ENCODE measurements around the gene TPST1.
"Not testable (repeated sequence)": the region's sequence is repeated elsewhere in the genome, so short reads cannot be mapped to it uniquely, and the experiment has no call there.

Gene TPST1

DNA sequence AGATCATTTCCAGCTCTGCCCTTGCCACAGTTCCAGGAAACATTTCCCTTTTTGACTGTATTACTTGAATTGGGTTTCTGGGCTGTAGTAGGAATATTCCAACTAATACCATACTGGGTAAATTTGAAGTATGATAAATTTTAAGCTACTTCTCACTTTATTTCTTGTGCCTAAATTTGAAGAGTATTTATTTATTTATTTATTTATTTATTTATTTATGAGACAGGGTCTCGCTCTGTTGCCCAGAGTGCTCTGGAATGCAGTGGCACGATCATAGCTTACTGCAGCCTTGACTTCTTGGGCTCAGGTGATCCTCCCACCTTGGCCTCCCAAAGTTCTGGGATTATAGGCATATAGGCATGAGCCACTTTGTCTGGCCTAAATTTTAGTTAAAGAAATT, 105.5 kb downstream of the TPST1 start:
- no peaks in the 10 kb centered on the region for H3K4me1 Mint-ChIP-seq
- H3K27me3 Mint-ChIP-seq, result no peaks in the 10 kb centered on the region
- no peaks in the 10 kb centered on the region for H3K9me3 Mint-ChIP-seq
- peaks cover 10% of the 10 kb centered on the region for H3K36me3 Mint-ChIP-seq
- no peak overlapping the region for H3K4me3 Mint-ChIP-seq
- no peak overlapping the region for H3K27ac Mint-ChIP-seq
- no peak for ATAC-seq

DNA sequence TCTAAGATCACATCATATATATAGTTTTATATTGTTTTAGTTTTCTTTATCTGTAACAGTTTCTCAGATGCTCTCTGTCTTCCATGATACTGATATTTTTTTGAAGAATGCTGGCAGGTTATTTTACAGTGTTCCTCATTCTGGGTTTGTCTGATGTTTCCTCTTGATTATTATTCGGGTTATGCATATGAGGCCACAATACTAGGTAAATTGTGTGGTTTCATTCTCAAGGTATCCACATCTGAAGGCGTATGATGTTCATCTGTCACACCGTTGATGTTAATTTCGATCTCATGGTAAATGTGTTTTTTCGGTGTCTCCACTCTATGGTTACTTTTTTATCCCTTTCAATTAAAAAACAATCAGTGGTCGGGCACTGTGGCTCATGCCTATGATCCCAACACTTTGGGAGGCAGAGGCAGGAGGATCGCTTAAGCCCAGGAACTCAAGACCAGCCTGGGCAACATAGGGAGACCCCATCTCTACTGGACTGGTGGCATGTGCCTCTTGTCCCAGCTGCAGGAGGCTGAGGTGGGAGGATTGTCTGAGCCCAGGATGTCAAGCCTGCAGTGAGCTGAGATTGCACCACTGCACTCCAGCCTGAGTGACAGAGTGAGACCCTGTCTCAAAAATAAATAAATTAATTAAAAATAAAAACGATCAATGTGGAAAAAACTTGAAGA, 108.9 kb downstream of the TPST1 start:
- Mint-ChIP-seq H3K27ac (no peak overlapping the region), H3K9me3 (peaks cover under 1% of the 10 kb centered on the region), H3K36me3 (peaks cover 5% of the 10 kb centered on the region), H3K4me3 (no peak overlapping the region), H3K4me1 (no peaks in the 10 kb centered on the region), H3K27me3 (no peaks in the 10 kb centered on the region)
- ATAC-seq, result no peak

GRCh38 chr7:66315192-66315591, 110.1 kb downstream of the TPST1 start:
- H3K27me3 Mint-ChIP-seq, result no peaks in the 10 kb centered on the region
- H3K4me3 Mint-ChIP-seq, result no peak overlapping the region
- H3K27ac Mint-ChIP-seq, result no peak overlapping the region
- peaks cover 5% of the 10 kb centered on the region for H3K9me3 Mint-ChIP-seq
- ATAC-seq, result no peak
- no peaks in the 10 kb centered on the region for H3K4me1 Mint-ChIP-seq
- H3K36me3 Mint-ChIP-seq, result peaks cover 11% of the 10 kb centered on the region

DNA sequence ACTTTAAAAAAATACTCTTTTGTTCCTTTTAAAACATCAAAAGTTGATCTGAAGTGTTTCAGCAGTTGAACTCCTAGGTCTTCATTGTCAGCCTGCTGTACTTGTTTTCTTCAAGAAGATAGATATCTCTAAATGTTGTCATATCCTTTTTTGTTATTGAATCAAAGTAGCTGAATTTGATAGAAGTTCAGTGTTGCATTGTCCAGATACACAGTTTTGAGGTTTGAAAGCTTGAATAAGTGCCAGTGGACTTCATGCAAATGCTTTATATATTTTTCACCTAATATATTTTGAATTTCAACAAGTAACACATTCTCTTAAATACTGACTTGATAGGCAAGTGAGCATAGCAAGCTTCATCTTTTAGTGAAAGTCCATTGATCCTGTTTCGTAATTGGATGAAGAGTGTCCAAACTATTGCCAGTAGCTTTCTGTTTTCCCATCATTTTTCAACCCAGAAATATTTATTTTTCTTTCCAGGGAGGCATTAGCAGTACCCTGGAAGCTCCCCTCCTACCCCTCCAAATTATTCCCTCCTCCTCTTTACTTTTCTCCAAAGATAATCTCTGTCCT, 114.4 kb downstream of the TPST1 start:
- no peaks in the 10 kb centered on the region for H3K27me3 Mint-ChIP-seq
- peaks cover 24% of the 10 kb centered on the region for H3K36me3 Mint-ChIP-seq
- no peak for ATAC-seq
- H3K27ac Mint-ChIP-seq, result no peak overlapping the region
- no peak overlapping the region for H3K4me3 Mint-ChIP-seq
- H3K4me1 Mint-ChIP-seq, result no peaks in the 10 kb centered on the region
- H3K9me3 Mint-ChIP-seq, result peaks cover 16% of the 10 kb centered on the region

- Mint-ChIP-seq H3K4me3 (no peak overlapping the region), H3K4me1 (peaks cover 4% of the 10 kb centered on the region), H3K9me3 (peaks cover 16% of the 10 kb centered on the region), H3K36me3 (peaks cover 19% of the 10 kb centered on the region), H3K27me3 (no peaks in the 10 kb centered on the region), H3K27ac (no peak overlapping the region)
- ATAC-seq, result no peak
Measured at GRCh38 chr7:66321283-66321682, 116.1 kb downstream of the TPST1 start.

DNA sequence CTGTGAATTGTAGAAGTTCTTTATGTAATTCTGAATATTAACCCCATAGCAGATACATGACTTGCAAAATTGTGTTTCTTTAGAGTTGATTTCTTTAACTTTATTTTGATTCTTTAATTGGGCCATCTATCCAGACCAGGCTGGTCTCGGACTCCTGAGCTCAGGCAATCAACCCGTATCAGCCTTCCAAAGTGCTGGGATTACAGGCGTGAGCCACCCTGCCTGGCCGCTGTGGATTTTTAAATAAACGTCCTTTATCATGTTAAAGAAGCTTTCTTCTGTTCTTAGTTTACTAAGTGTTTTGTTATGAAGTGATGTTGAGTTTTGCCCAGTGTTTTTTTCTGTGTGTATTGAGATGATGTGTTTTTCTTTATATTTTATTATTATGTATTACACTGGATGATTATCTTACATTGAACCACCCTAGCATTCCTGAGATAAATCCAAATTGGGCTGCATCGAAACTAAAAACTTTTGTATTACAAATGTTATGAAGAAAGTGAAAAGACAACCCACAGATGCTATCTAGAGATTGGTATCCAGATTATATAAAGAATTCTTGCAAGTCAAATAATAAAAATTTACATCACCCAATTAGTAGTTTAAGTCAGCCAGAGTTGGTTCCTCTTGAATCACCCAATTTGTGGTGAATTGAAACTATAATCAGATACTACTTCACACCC, 118.1 kb downstream of the TPST1 start:
- H3K4me1 Mint-ChIP-seq, result peaks cover 4% of the 10 kb centered on the region

GRCh38 chr7:66324985-66325384, 119.9 kb downstream of the TPST1 start:
- peaks cover 20% of the 10 kb centered on the region for H3K36me3 Mint-ChIP-seq
- H3K4me3 Mint-ChIP-seq, H3K27me3 Mint-ChIP-seq, H3K27ac Mint-ChIP-seq, H3K4me1 Mint-ChIP-seq: not testable (repeated sequence)
- peaks cover 10% of the 10 kb centered on the region for H3K9me3 Mint-ChIP-seq
- ATAC-seq, result peak; percentile 36

More for the DNA sequence above, 118.1 kb downstream of the TPST1 start:
- no peak for ATAC-seq
- Mint-ChIP-seq H3K4me3 (no peak overlapping the region), H3K9me3 (peaks cover 16% of the 10 kb centered on the region), H3K27ac (no peak overlapping the region), H3K27me3 (no peaks in the 10 kb centered on the region), H3K36me3 (peaks cover 19% of the 10 kb centered on the region)

DNA sequence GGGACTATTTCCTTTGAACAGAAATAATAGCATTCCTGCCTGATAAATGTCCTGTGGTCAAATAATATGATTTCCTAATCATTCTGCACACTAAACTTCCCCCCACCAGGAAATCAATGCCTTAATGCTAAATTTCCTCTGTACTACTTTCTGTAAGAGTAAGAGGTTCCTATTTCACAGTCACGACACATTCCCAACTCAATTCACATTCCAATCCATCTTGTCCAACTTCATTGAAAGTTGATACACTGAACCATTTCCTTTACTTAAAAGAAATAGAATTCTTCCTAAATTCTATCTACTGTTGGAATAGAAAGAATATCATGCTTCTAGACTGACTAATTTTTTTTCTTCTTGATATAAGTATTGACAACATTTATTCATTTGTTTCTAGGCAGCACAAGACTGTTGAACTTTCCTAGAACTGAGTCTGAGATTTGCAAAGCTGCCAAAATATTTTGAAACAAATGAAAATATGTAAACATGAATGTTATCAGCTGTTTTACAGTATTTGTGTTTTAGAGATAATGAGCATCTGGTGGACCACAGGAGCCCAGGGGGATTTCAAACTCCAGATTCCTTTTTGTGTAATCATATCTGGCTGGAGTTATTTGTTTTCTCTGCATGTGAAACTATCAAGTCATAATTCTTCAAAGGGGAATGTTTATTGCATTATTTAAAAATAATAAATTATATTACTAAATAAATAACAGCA, 121.5 kb downstream of the TPST1 start:
- ATAC-seq, result no peak
- Mint-ChIP-seq H3K4me3 (no peak overlapping the region), H3K27ac (no peak overlapping the region), H3K36me3 (peaks cover 24% of the 10 kb centered on the region), H3K9me3 (peaks cover 9% of the 10 kb centered on the region), H3K4me1 (peaks cover 4% of the 10 kb centered on the region), H3K27me3 (no peaks in the 10 kb centered on the region)

GRCh38 chr7:66330961-66331360, 125.8 kb downstream of the TPST1 start:
- Mint-ChIP-seq H3K36me3 (peaks cover 14% of the 10 kb centered on the region), H3K27ac (no peak overlapping the region), H3K9me3 (peaks cover 3% of the 10 kb centered on the region), H3K4me1 (no peaks in the 10 kb centered on the region), H3K4me3 (no peak overlapping the region), H3K27me3 (no peaks in the 10 kb centered on the region)
- ATAC-seq, result no peak

GRCh38 chr7:66331883-66332282, 126.7 kb downstream of the TPST1 start:
- no peak for ATAC-seq
- peaks cover 9% of the 10 kb centered on the region for H3K9me3 Mint-ChIP-seq
- H3K4me1 Mint-ChIP-seq, result no peaks in the 10 kb centered on the region
- H3K4me3 Mint-ChIP-seq, result no peak overlapping the region
- no peaks in the 10 kb centered on the region for H3K27me3 Mint-ChIP-seq
- no peak overlapping the region for H3K27ac Mint-ChIP-seq
- H3K36me3 Mint-ChIP-seq, result peaks cover 22% of the 10 kb centered on the region

- peaks cover 15% of the 10 kb centered on the region for H3K9me3 Mint-ChIP-seq
- ATAC-seq, result no peak
- H3K4me3 Mint-ChIP-seq, result no peak overlapping the region
- no peaks in the 10 kb centered on the region for H3K27me3 Mint-ChIP-seq
- no peaks in the 10 kb centered on the region for H3K4me1 Mint-ChIP-seq
- H3K36me3 Mint-ChIP-seq, result peaks cover 31% of the 10 kb centered on the region
- no peak overlapping the region for H3K27ac Mint-ChIP-seq
Measured at GRCh38 chr7:66333443-66333842, 128.3 kb downstream of the TPST1 start.

DNA sequence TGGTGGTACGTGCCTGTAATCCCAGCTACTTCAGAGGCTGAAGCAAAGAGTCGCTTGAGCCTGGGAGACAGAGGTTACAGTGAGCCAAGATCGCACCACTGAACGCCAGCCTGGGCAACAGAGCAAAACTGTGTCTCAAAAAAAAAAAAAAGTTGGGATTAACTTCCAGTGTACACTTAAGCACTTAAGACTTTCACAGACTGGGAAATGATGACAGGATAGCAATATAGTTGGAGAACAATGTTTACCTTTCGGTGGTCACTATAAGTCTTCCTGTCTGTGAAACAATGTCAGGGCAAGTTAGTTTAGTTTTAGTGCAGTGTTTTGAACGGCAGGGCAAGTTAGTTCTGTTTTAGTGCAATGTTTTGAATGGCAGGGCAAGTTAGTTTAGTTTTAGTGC, 130.2 kb downstream of the TPST1 start:
- Mint-ChIP-seq H3K27me3 (no peaks in the 10 kb centered on the region), H3K9me3 (peaks cover 18% of the 10 kb centered on the region), H3K4me1 (no peaks in the 10 kb centered on the region), H3K4me3 (no peak overlapping the region), H3K27ac (no peak overlapping the region), H3K36me3 (peaks cover 22% of the 10 kb centered on the region)
- ATAC-seq, result no peak

DNA sequence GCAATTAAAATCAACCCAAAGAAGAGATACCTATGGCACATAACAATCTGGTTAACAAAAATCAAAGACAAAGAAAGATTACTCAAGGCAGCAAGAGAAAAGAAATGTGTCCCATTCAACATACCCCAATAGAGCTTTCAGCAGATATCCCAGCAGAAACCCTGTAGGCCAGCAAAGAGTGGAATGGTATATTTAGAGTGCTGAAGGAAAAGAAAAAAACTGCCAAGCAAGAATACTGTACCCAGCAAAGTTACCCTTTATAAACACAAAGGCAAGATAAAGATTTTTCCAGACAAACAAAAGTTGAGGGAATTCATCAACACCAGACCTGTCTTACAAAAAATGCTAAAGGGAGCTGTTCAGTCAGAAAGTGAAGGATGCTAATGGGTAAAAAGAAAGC, 131.6 kb downstream of the TPST1 start:
- H3K9me3 Mint-ChIP-seq, result peaks cover 18% of the 10 kb centered on the region
- H3K4me1 Mint-ChIP-seq, result no peaks in the 10 kb centered on the region
- H3K27me3 Mint-ChIP-seq, result no peaks in the 10 kb centered on the region
- no peak overlapping the region for H3K27ac Mint-ChIP-seq
- H3K36me3 Mint-ChIP-seq, result peaks cover 17% of the 10 kb centered on the region
- H3K4me3 Mint-ChIP-seq, result no peak overlapping the region
- ATAC-seq, result no peak

DNA sequence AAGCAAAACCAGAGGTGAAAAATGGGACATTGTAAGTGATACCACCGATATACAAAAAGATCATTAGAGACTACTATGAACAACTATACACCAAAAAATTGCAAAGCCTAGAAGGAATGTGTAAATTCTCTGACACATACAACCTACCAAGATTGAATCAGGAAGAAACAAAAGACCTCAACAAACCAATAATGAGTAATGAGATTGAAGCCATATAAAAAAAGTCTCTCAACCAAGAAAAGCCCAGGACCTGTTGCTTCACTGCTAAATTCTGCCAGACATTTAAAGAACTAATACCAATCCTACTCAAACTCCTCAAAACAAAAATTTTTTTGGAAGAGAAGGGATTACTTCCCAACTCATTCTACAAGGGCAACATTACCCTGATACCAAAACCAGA, 134.0 kb downstream of the TPST1 start:
- Mint-ChIP-seq H3K4me1 (no peaks in the 10 kb centered on the region), H3K36me3 (peaks cover 17% of the 10 kb centered on the region), H3K9me3 (peaks cover 21% of the 10 kb centered on the region), H3K4me3 (no peak overlapping the region), H3K27me3 (no peaks in the 10 kb centered on the region), H3K27ac (no peak overlapping the region)
- no peak for ATAC-seq

DNA sequence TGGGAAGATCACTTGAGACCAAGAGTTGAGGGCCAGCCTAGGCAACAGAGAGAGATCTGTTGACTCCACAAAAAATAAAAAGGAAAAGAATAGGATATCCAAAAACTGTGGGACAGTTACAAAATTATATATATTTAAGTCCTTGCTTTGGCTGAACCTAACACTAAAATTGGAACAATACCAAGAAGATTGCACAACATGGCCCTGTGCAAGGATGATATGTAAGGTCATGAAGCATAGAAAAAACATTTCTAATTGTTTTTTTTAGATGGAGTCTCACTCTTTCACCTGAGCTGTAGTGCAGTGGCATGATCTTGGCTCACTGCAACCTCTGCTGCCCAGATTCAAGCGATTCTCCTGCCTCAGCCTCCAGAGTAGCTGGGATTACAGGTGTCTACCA, 139.0 kb downstream of the TPST1 start:
- Mint-ChIP-seq H3K27me3 (no peaks in the 10 kb centered on the region), H3K4me1 (peaks cover 7% of the 10 kb centered on the region), H3K4me3 (no peak overlapping the region), H3K36me3 (no peaks in the 10 kb centered on the region), H3K9me3 (peaks cover 3% of the 10 kb centered on the region), H3K27ac (no peak overlapping the region)
- ATAC-seq, result no peak

Data from stimulated activated memory B cell treated with anti-CD40 and anti-IgM and Interleukin-4, amounts not matched to agents 10 μg/mL and 1 μg/mL and 100 μg/mL, for 72 hours (primary cell).